ENCODE data around the gene STAM.

DNA sequence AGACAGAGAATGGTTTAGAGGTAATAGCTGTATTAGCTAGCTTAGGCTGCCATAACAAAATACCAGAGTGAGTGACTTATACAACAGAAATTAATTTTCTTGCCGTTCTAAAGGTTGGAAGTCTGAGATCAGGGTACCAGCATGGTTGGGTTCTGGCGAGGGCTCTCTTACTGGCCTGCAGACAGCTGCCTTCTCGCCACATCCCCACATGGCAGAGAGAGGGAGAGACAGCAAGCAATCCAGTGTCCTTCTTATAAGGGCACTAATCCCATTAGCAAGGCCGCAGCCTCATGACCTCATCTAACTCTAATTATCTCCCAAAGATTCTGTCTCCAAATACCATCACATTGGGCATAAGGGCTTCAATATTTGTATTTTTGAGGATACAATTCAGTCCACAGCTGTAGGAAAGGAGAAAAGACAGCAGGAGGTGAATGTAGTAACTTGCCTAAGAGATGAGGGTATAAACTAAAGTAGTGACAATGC is 3.6 kb upstream of the STAM start:
- no peak for TF ChIP-seq POLR2A (IDR thresholded peaks at IDR 0.05; ENCODE audit: low read depth, low read length)
- TF ChIP-seq CHD4 (IDR thresholded peaks at IDR 0.05) = no peak
- no peak for TF ChIP-seq ZNF24 (IDR thresholded peaks at IDR 0.05)
- TF ChIP-seq EZH2 (IDR thresholded peaks at IDR 0.05; ENCODE audit: borderline replicate concordance, control insufficient read depth, low read depth, low read length) = no peak
- TF ChIP-seq, protein P1, sequence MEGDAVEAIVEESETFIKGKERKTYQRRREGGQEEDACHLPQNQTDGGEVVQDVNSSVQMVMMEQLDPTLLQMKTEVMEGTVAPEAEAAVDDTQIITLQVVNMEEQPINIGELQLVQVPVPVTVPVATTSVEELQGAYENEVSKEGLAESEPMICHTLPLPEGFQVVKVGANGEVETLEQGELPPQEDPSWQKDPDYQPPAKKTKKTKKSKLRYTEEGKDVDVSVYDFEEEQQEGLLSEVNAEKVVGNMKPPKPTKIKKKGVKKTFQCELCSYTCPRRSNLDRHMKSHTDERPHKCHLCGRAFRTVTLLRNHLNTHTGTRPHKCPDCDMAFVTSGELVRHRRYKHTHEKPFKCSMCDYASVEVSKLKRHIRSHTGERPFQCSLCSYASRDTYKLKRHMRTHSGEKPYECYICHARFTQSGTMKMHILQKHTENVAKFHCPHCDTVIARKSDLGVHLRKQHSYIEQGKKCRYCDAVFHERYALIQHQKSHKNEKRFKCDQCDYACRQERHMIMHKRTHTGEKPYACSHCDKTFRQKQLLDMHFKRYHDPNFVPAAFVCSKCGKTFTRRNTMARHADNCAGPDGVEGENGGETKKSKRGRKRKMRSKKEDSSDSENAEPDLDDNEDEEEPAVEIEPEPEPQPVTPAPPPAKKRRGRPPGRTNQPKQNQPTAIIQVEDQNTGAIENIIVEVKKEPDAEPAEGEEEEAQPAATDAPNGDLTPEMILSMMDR (IDR thresholded peaks at IDR 0.05 in 2 of 3, conservative IDR thresholded peaks at IDR 0.05 in 1 of 3; ENCODE audit: control insufficient read depth in 2 of 3, extremely low read depth in 1 of 3, insufficient read depth in 1 of 3, low read depth in 3 of 3, low read length in 3 of 3) = no peak
- no peak for TF ChIP-seq RBBP5 (conservative IDR thresholded peaks at IDR 0.05)
- no peak for TF ChIP-seq RUNX3 (IDR thresholded peaks at IDR 0.05; ENCODE audit: low read length)
- no peak for TF ChIP-seq HDAC2 (IDR thresholded peaks at IDR 0.05)
- no peak for TF ChIP-seq LARP7 (IDR thresholded peaks at IDR 0.05)
- TF ChIP-seq RCOR1 (conservative IDR thresholded peaks at IDR 0.05; ENCODE audit: low read depth, low read length) = no peak
- TF ChIP-seq NFIC (IDR thresholded peaks at IDR 0.05; ENCODE audit: low read depth, low read length) = no peak
- TF ChIP-seq, protein P2, sequence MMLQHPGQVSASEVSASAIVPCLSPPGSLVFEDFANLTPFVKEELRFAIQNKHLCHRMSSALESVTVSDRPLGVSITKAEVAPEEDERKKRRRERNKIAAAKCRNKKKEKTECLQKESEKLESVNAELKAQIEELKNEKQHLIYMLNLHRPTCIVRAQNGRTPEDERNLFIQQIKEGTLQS (IDR thresholded peaks at IDR 0.05; ENCODE audit: borderline replicate concordance, extremely low read depth, low read depth, low read length) = no peak
- no peak for TF ChIP-seq TAF1 (IDR thresholded peaks at IDR 0.05; ENCODE audit: borderline replicate concordance, low read depth, low read length)
- no peak for TF ChIP-seq ZBED1 (IDR thresholded peaks at IDR 0.05; ENCODE audit: borderline replicate concordance)
